GM12892 (cell line): ENCODE data around the gene LAMA3.

Experiments used
- POLR2A ChIP-seq: IDR thresholded peaks from 2 replicates; pipeline ENCODE4 v1.6.1; 2011; ENCODE audit warnings: low read depth, low read length, control low read depth
- POLR2AphosphoS5 ChIP-seq: IDR thresholded peaks from 2 replicates; pipeline ENCODE4 v1.6.1; 2011; ENCODE audit warnings: low read depth, low read length, control low read depth

GRCh38 chr18:23667114-23667513 is 22.1 kb upstream of the LAMA3 start:
- TF ChIP-seq POLR2A (no peak), POLR2AphosphoS5 (no peak)
